HepG2 (cell line): ENCODE results near the gene PALS1.

Experiments
- CTCF ChIP-seq: sonication (generic); formaldehyde crosslinking; IDR thresholded peaks from 2 replicates; pipeline ENCODE4 v1.5.0; 2020; ENCODE audit warnings: mild to moderate bottlenecking, missing genetic modification reagents, moderate library complexity
- DPF2 ChIP-seq: sonication (generic); formaldehyde crosslinking; IDR thresholded peaks from 2 replicates; pipeline ENCODE4 v1.4.0; 2020; ENCODE audit warnings: mild to moderate bottlenecking, low read depth, missing genetic modification reagents, borderline replicate concordance
- ZBTB1 ChIP-seq: sonication (generic); formaldehyde crosslinking; IDR thresholded peaks from 2 replicates; pipeline ENCODE4 v1.4.0; 2020; ENCODE audit warnings: missing genetic modification reagents, borderline replicate concordance
- ZSCAN5A ChIP-seq: sonication (generic); formaldehyde crosslinking; IDR thresholded peaks from 2 replicates; pipeline ENCODE4 v1.8.0; 2022; ENCODE audit warnings: mild to moderate bottlenecking, missing genetic modification reagents, borderline replicate concordance

GRCh38 chr14:67245104-67245503 is 3.9 kb downstream of the PALS1 start:
- no peak for TF ChIP-seq DPF2 (CRISPR knock-in tag)
- TF ChIP-seq ZSCAN5A (CRISPR knock-in tag) = no peak
- TF ChIP-seq ZBTB1 (CRISPR knock-in tag) = no peak
- TF ChIP-seq CTCF = no peak
